ENCODE data around the gene TREML1. TPM values are rescaled to one million over a fixed set of nuclear protein-coding genes. Genes with fewer than 3 reads are reported as not detected.
"Not testable (repeated sequence)": the region's sequence is repeated elsewhere in the genome, so short reads cannot be mapped to it uniquely, and the experiment has no call there.

TREML1 gene
- total and polyA plus RNA-seq, 4 donors: 0.39 to 2.1 (median 1.5) TPM

DNA sequence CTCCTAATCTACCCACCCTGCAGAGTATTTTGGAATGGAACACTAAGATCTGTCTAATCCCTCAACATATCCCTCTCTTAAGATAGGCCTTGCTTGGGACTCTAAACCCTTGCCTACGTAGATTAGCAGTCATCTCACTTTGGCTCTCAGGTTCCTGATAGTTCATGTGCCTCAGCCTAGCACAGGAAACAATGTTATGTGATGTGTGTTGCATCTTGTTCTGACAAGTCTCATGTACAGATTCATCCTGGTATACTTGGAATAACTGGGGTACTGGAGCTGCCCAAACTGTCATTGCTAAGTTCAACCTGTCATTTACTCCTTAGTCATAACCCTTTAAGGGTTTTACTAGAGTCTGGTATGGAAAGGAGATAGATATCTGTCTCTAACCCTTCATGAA, 34.1 kb downstream of the TREML1 start:
- DNase-seq (ENCODE audit: low read depth in 4 of 6, low spot score in 6 of 6): no peak

DNA sequence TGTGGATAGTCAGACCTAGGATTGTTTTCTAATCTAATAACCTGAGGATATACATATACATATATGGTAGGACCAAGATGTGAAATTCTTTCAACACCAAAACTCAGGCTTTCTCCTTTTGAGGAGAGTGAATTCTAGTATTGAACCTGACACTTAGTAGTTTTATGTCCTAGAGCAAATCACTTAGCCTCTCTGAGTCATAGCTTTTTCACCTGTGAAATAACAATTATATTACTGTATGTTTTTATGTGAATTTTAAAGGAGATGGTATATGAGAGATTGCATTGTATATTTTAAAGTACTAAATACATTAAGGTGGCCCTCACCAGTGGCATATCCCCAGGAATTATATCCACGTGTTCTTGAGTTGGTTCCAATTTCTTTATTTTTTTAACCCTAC, 34.6 kb downstream of the TREML1 start:
- WGBS (ENCODE audit: insufficient coverage): 50% methylated on average over 1 of the region's 1 CpG
- no peaks in the 10 kb centered on the region for H3K9me3 ChIP-seq (ENCODE audit: control insufficient read depth, insufficient read depth, low read length)
- no peaks in the 10 kb centered on the region for H3K36me3 ChIP-seq (ENCODE audit: control insufficient read depth, insufficient read depth, low read length)
- H3K27me3 ChIP-seq (ENCODE audit: control insufficient read depth, insufficient read depth, low read length): no peaks in the 10 kb centered on the region
- H3K4me1 ChIP-seq (ENCODE audit: control insufficient read depth, insufficient read depth, low read length): no peaks in the 10 kb centered on the region
- no peak for DNase-seq (ENCODE audit: low read depth in 4 of 6, low spot score in 6 of 6)
- H3K4me3 ChIP-seq (ENCODE audit: low read depth, low read length): no peak overlapping the region
- H3K27ac ChIP-seq (ENCODE audit: low read depth, low read length): no peak overlapping the region

More for the DNA sequence above, 34.1 kb downstream of the TREML1 start:
- H3K9me3 ChIP-seq (ENCODE audit: control insufficient read depth, insufficient read depth, low read length): no peaks in the 10 kb centered on the region
- no peak overlapping the region for H3K4me3 ChIP-seq (ENCODE audit: low read depth, low read length)
- no peaks in the 10 kb centered on the region for H3K27me3 ChIP-seq (ENCODE audit: control insufficient read depth, insufficient read depth, low read length)
- H3K27ac ChIP-seq (ENCODE audit: low read depth, low read length): no peak overlapping the region
- no peaks in the 10 kb centered on the region for H3K36me3 ChIP-seq (ENCODE audit: control insufficient read depth, insufficient read depth, low read length)
- WGBS (ENCODE audit: insufficient coverage): no CpG with 5 or more reads among the region's 1 CpG
- H3K4me1 ChIP-seq (ENCODE audit: control insufficient read depth, insufficient read depth, low read length): no peaks in the 10 kb centered on the region

- DNase-seq (ENCODE audit: low read depth in 4 of 6, low spot score in 6 of 6); H3K4me1 ChIP-seq (ENCODE audit: control insufficient read depth, insufficient read depth, low read length); H3K27me3 ChIP-seq (ENCODE audit: control insufficient read depth, insufficient read depth, low read length); H3K9me3 ChIP-seq (ENCODE audit: control insufficient read depth, insufficient read depth, low read length); H3K4me3 ChIP-seq (ENCODE audit: low read depth, low read length); H3K27ac ChIP-seq (ENCODE audit: low read depth, low read length); H3K36me3 ChIP-seq (ENCODE audit: control insufficient read depth, insufficient read depth, low read length): not testable (repeated sequence)
- no CpG with 5 or more reads among the region's 2 CpGs for WGBS (ENCODE audit: insufficient coverage)
These were observed 39.1 kb downstream of the TREML1 start for GRCh38 chr6:41115027-41115426.

- 92% methylated on average over 3 of the region's 3 CpGs for WGBS (ENCODE audit: insufficient coverage)
- no peaks in the 10 kb centered on the region for H3K27me3 ChIP-seq (ENCODE audit: control insufficient read depth, insufficient read depth, low read length)
- H3K36me3 ChIP-seq (ENCODE audit: control insufficient read depth, insufficient read depth, low read length): no peaks in the 10 kb centered on the region
- no peak for DNase-seq (ENCODE audit: low read depth in 4 of 6, low spot score in 6 of 6)
- H3K4me3 ChIP-seq (ENCODE audit: low read depth, low read length): no peak overlapping the region
- no peak overlapping the region for H3K27ac ChIP-seq (ENCODE audit: low read depth, low read length)
- no peaks in the 10 kb centered on the region for H3K4me1 ChIP-seq (ENCODE audit: control insufficient read depth, insufficient read depth, low read length)
- no peaks in the 10 kb centered on the region for H3K9me3 ChIP-seq (ENCODE audit: control insufficient read depth, insufficient read depth, low read length)
These were observed 43.1 kb downstream of the TREML1 start for GRCh38 chr6:41111017-41111416.

DNA sequence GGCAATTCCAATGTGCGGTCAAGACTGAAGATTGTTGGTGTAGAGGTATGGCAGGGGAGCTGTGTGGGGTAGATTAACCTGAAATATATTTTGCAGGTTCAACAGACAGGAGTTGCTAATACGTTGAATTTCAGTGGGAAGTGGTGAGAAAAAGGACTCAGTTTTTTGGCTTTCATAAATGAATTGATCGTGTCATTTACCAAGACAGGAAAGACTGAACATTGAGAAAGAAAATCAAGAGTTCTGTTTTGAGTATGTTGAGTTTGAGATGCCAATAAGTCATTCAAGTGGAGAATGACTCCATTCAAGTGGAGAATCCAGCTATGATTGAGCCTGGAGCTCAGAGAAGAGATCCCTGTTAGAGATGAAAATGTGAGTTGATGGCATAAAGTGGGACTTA, 50.3 kb downstream of the TREML1 start:
- WGBS (ENCODE audit: insufficient coverage): 90% methylated on average over 3 of the region's 3 CpGs
- Histone ChIP-seq H3K27me3 (ENCODE audit: control insufficient read depth, insufficient read depth, low read length) (no peaks in the 10 kb centered on the region), H3K36me3 (ENCODE audit: control insufficient read depth, insufficient read depth, low read length) (peaks cover 7% of the 10 kb centered on the region), H3K4me3 (ENCODE audit: low read depth, low read length) (no peak overlapping the region), H3K4me1 (ENCODE audit: control insufficient read depth, insufficient read depth, low read length) (no peaks in the 10 kb centered on the region), H3K27ac (ENCODE audit: low read depth, low read length) (no peak overlapping the region), H3K9me3 (ENCODE audit: control insufficient read depth, insufficient read depth, low read length) (no peaks in the 10 kb centered on the region)
- DNase-seq (ENCODE audit: low read depth in 4 of 6, low spot score in 6 of 6): no peak

DNA sequence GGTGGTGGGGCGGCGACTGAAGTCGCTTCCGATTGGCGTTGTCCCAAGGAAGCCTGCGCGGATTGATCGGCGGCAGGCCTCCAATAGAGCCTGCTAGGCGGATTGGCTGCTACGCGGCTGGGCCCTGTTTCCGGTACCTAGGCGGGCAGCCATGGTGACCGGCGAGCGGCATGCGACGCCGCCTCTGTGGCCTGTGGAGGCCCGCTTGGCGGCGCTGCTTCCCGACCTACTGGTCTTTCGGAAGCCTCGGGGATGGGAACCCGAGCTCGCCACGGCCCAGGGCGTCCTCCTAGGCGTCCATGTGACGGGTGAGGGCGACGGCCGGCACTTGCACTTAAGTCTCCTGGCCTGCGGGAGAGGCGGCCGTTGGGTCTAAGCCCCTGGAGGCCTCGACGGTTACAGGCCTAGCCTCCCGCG, 53.3 kb downstream of the TREML1 start:
- Histone ChIP-seq H3K4me3 (ENCODE audit: low read depth, low read length) (no peak overlapping the region), H3K27me3 (ENCODE audit: control insufficient read depth, insufficient read depth, low read length) (no peaks in the 10 kb centered on the region), H3K27ac (ENCODE audit: low read depth, low read length) (no peak overlapping the region), H3K9me3 (ENCODE audit: control insufficient read depth, insufficient read depth, low read length) (no peaks in the 10 kb centered on the region), H3K36me3 (ENCODE audit: control insufficient read depth, insufficient read depth, low read length) (peaks cover 10% of the 10 kb centered on the region), H3K4me1 (ENCODE audit: control insufficient read depth, insufficient read depth, low read length) (no peaks in the 10 kb centered on the region)
- 51% methylated on average over 42 of the region's 42 CpGs for WGBS (ENCODE audit: insufficient coverage)
- DNase-seq (ENCODE audit: low read depth in 4 of 6, low spot score in 6 of 6): peak in 2 of 6 donors; percentile 7 to 61

Other genes with a start within 250 kb of the TREML1 start
- under 1 TPM; 0.20 to 0.72 TPM for gene UNC5CL, start 115.1 kb downstream of the TREML1 start, total RNA-seq
- 1 to 10 TPM in 1 of 2 donors, under 1 TPM in 1; 0.92 to 1.4 TPM for gene UNC5CL, start 115.1 kb downstream of the TREML1 start, polyA plus RNA-seq (ENCODE audit: insufficient read length in 2 of 2)
- 1 to 10 TPM in 1 of 2 donors, under 1 TPM in 1; 0.66 to 1.6 TPM for gene TSPO2, start 111.9 kb downstream of the TREML1 start, total RNA-seq
- gene TSPO2, start 111.9 kb downstream of the TREML1 start, polyA plus RNA-seq (ENCODE audit: insufficient read length in 2 of 2): under 1 TPM; 0.38 to 0.52 TPM
- gene APOBEC2, start 101.1 kb downstream of the TREML1 start, total RNA-seq: 1 to 10 TPM in 1 of 2 donors, under 1 TPM in 1; 0.17 to 1.1 TPM
- 1 to 10 TPM in 1 of 2 donors, under 1 TPM in 1; 0.44 to 1.0 TPM for gene APOBEC2, start 101.1 kb downstream of the TREML1 start, polyA plus RNA-seq (ENCODE audit: insufficient read length in 2 of 2)
- gene OARD1, start 82.0 kb downstream of the TREML1 start, total RNA-seq: 10 to 100 TPM; 17.1 to 30.0 TPM
- gene OARD1, start 82.0 kb downstream of the TREML1 start, polyA plus RNA-seq (ENCODE audit: insufficient read length in 2 of 2): 10 to 100 TPM; 35.7 to 43.2 TPM
- 10 to 100 TPM; 21.8 to 28.9 TPM for gene NFYA, start 81.4 kb downstream of the TREML1 start, total RNA-seq
- gene NFYA, start 81.4 kb downstream of the TREML1 start, polyA plus RNA-seq (ENCODE audit: insufficient read length in 2 of 2): 10 to 100 TPM; 26.5 to 30.8 TPM
- gene TREM2, start 8.8 kb upstream of the TREML1 start, total RNA-seq: 10 to 100 TPM; 21.0 to 25.9 TPM
- 10 to 100 TPM; 20.9 to 27.4 TPM for gene TREM2, start 8.8 kb upstream of the TREML1 start, polyA plus RNA-seq (ENCODE audit: insufficient read length in 2 of 2)
- gene TREML2, start 46.8 kb upstream of the TREML1 start, total RNA-seq: under 1 TPM; 0.11 to 0.40 TPM
- not detected for gene TREML2, start 46.8 kb upstream of the TREML1 start, polyA plus RNA-seq (ENCODE audit: insufficient read length in 2 of 2)
- under 1 TPM in 1 of 2 donors, not detected in 1; 0.10 TPM for gene TREML4, start 74.0 kb upstream of the TREML1 start, total RNA-seq
- gene TREML4, start 74.0 kb upstream of the TREML1 start, polyA plus RNA-seq (ENCODE audit: insufficient read length in 2 of 2): not detected
- 1 to 10 TPM in 1 of 2 donors, under 1 TPM in 1; 0.55 to 1.3 TPM for gene TREM1, start 132.3 kb upstream of the TREML1 start, total RNA-seq
- gene TREM1, start 132.3 kb upstream of the TREML1 start, polyA plus RNA-seq (ENCODE audit: insufficient read length in 2 of 2): under 1 TPM; 0.41 to 0.49 TPM
- not detected for gene NCR2, start 181.3 kb upstream of the TREML1 start, total RNA-seq
- gene NCR2, start 181.3 kb upstream of the TREML1 start, polyA plus RNA-seq (ENCODE audit: insufficient read length in 2 of 2): not detected

All from spinal cord (tissue), 10 donors.